ENCODE results near the gene TFEC.

Gene TFEC

DNA sequence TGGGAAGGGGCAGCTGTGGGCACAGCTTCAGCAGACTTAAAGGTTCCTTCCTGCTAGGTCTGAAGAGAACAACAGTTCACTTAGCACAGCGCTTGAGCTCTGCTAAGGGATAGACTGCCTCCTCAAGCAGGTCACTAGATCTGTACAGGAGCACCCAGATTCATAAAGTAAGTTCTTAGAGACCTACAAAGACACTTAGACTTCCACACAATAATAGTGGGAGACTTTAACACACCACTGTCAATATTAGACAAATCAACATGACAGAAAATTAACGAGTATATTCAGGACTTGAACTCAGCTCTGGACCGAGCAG, 140.9 kb downstream of the TFEC start:
- Histone ChIP-seq H3K9ac (ENCODE audit: low read length) (no peak overlapping the region), H3K23ac (ENCODE audit: low read length) (no peak overlapping the region), H3K27me3 (ENCODE audit: insufficient read depth, low read length, poor library complexity) (no peaks in the 10 kb centered on the region), H2BK5ac (ENCODE audit: low read length) (no peak overlapping the region), H2AK5ac (ENCODE audit: low read length) (no peak overlapping the region), H3K36me3 (ENCODE audit: control insufficient read depth, insufficient read depth, low read length) (no peaks in the 10 kb centered on the region), H4K5ac (ENCODE audit: low read length) (no peak overlapping the region), H3K18ac (ENCODE audit: low read length) (no peak overlapping the region), H3K79me1 (ENCODE audit: low read length) (no peaks in the 10 kb centered on the region), H3K79me2 (ENCODE audit: control insufficient read depth, insufficient read depth, low read length) (no peaks in the 10 kb centered on the region), H3K4me2 (ENCODE audit: low read length) (no peak overlapping the region), H3K27ac (ENCODE audit: low read depth, low read length) (no peak overlapping the region), H2BK120ac (ENCODE audit: low read depth, low read length) (no peak overlapping the region), H2BK15ac (replicated peaks; ENCODE audit: low read depth) (no peak overlapping the region), H3K4me1 (ENCODE audit: control insufficient read depth, low read depth, low read length) (no peaks in the 10 kb centered on the region), H3K56ac (ENCODE audit: low read length) (no peak overlapping the region), H4K8ac (ENCODE audit: low read depth, low read length) (no peak overlapping the region), H3K4me3 (ENCODE audit: low read length) (no peak overlapping the region), H3K4ac (ENCODE audit: low read depth, low read length) (no peak overlapping the region)
- WGBS (ENCODE audit: extremely low coverage, insufficient coverage, low lambda C conversion rate): no CpG with 5 or more reads among the region's 3 CpGs
- no peak for DNase-seq

DNA sequence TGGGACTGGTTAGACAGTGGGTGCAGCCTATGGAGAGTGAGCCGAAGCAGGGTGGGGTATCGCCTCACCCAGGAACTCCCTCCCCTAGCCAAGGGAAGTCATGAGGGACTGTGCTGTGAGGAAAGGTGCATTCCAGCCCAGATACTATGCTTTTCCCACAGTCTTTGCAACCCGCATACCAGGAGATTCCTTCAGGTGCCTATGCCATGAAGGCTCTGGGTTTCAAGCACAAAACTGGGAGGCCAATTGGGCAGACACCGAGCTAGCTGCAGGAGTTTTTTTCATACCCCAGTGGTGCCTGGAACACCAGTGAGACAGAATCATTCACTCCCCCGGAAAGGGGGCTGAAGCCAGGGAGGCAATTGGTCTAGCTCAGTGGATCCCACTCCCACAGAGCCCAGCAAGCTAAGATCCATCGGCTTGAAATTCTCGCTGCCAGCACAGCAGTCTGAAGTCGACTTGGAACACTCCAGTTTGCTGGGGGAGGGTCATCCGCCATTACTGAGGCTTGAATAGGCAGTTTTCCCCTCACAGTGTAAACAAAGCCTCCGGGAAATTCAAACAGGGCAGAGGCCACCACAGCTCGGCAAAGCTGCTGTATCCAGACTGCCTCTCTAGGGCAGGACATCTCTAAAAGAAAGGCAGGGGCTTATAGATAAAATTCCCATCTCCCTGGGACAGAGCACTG, 141.4 kb downstream of the TFEC start:
- H3K4me1 ChIP-seq (ENCODE audit: control insufficient read depth, low read depth, low read length): no peaks in the 10 kb centered on the region
- H3K56ac ChIP-seq (ENCODE audit: low read length): no peak overlapping the region
- no peak overlapping the region for H3K23ac ChIP-seq (ENCODE audit: low read length)
- no CpG with 5 or more reads among the region's 11 CpGs for WGBS (ENCODE audit: extremely low coverage, insufficient coverage, low lambda C conversion rate)
- no peak overlapping the region for H3K4me3 ChIP-seq (ENCODE audit: low read length)
- H3K9ac ChIP-seq (ENCODE audit: low read length): no peak overlapping the region
- H3K36me3 ChIP-seq (ENCODE audit: control insufficient read depth, insufficient read depth, low read length): no peaks in the 10 kb centered on the region
- no peak overlapping the region for H2BK5ac ChIP-seq (ENCODE audit: low read length)
- no peak overlapping the region for H3K27ac ChIP-seq (ENCODE audit: low read depth, low read length)
- no peak overlapping the region for H3K4ac ChIP-seq (ENCODE audit: low read depth, low read length)
- no peak overlapping the region for H2BK15ac ChIP-seq (replicated peaks; ENCODE audit: low read depth)
- no peak overlapping the region for H4K8ac ChIP-seq (ENCODE audit: low read depth, low read length)
- no peak overlapping the region for H2BK120ac ChIP-seq (ENCODE audit: low read depth, low read length)
- no peak overlapping the region for H3K18ac ChIP-seq (ENCODE audit: low read length)
- H4K5ac ChIP-seq (ENCODE audit: low read length): no peak overlapping the region
- no peaks in the 10 kb centered on the region for H3K79me2 ChIP-seq (ENCODE audit: control insufficient read depth, insufficient read depth, low read length)
- H3K79me1 ChIP-seq (ENCODE audit: low read length): no peaks in the 10 kb centered on the region
- no peak overlapping the region for H3K4me2 ChIP-seq (ENCODE audit: low read length)
- H2AK5ac ChIP-seq (ENCODE audit: low read length): no peak overlapping the region
- H3K27me3 ChIP-seq (ENCODE audit: insufficient read depth, low read length, poor library complexity): no peaks in the 10 kb centered on the region
- no peak for DNase-seq

- Histone ChIP-seq H3K27ac (ENCODE audit: low read depth, low read length) (no peak overlapping the region), H3K9ac (ENCODE audit: low read length) (no peak overlapping the region), H3K56ac (ENCODE audit: low read length) (no peak overlapping the region), H3K18ac (ENCODE audit: low read length) (no peak overlapping the region), H3K4me1 (ENCODE audit: control insufficient read depth, low read depth, low read length) (no peaks in the 10 kb centered on the region), H3K23ac (ENCODE audit: low read length) (no peak overlapping the region), H3K4me2 (ENCODE audit: low read length) (no peak overlapping the region), H3K79me1 (ENCODE audit: low read length) (no peaks in the 10 kb centered on the region), H3K4ac (ENCODE audit: low read depth, low read length) (no peak overlapping the region), H4K5ac (ENCODE audit: low read length) (no peak overlapping the region), H2BK15ac (replicated peaks; ENCODE audit: low read depth) (no peak overlapping the region), H3K79me2 (ENCODE audit: control insufficient read depth, insufficient read depth, low read length) (no peaks in the 10 kb centered on the region), H4K8ac (ENCODE audit: low read depth, low read length) (no peak overlapping the region), H2BK5ac (ENCODE audit: low read length) (no peak overlapping the region), H2BK120ac (ENCODE audit: low read depth, low read length) (no peak overlapping the region), H3K27me3 (ENCODE audit: insufficient read depth, low read length, poor library complexity) (no peaks in the 10 kb centered on the region), H3K36me3 (ENCODE audit: control insufficient read depth, insufficient read depth, low read length) (no peaks in the 10 kb centered on the region), H2AK5ac (ENCODE audit: low read length) (no peak overlapping the region), H3K4me3 (ENCODE audit: low read length) (no peak overlapping the region)
- no CpG with 5 or more reads among the region's 2 CpGs for WGBS (ENCODE audit: extremely low coverage, insufficient coverage, low lambda C conversion rate)
- no peak for DNase-seq
These were observed 145.0 kb downstream of the TFEC start for GRCh38 chr7:115885550-115885949.
